GM12891 (cell line): ENCODE data around the gene ITGB2.

Source experiments
- POLR2A ChIP-seq: IDR thresholded peaks from 2 replicates; pipeline ENCODE4 v1.6.1; 2011; ENCODE audit warnings: low read depth, low read length, control low read depth
- POLR2AphosphoS5 ChIP-seq: IDR thresholded peaks from 2 replicates; pipeline ENCODE4 v1.6.1; 2011; ENCODE audit warnings: low read depth, low read length, control low read depth
- POU2F2 ChIP-seq: IDR thresholded peaks from 2 replicates; pipeline ENCODE4 v1.6.1; 2011; ENCODE audit warnings: low read depth, mild to moderate bottlenecking, control low read depth, low read length, moderate library complexity
- SPI1 ChIP-seq: IDR thresholded peaks from 2 replicates; pipeline ENCODE4 v1.6.1; 2011; ENCODE audit warnings: low read depth, low read length, control low read depth
- TAF1 ChIP-seq: IDR thresholded peaks from 2 replicates; pipeline ENCODE4 v1.6.1; 2011; ENCODE audit warnings: low read depth, low read length, control low read depth

GRCh38 chr21:44958471-44959191 lies 37.9 kb upstream of the ITGB2 start:
- TF ChIP-seq POLR2AphosphoS5, result no peak
- no peak for TF ChIP-seq POLR2A
- no peak for TF ChIP-seq SPI1
- TF ChIP-seq TAF1, result no peak
- no peak for TF ChIP-seq POU2F2
